Effector memory CD8-positive, alpha-beta T cell (primary cell): ENCODE measurements around the gene SLC10A3.

Experiments
- ATAC-seq: fragments of 150-1000 bp; cut with Tn5 transposase; replicated peaks from 2 replicates; pipeline ENCODE4 v1.10.0; 2021; ENCODE audit warnings: mild to moderate bottlenecking, moderate library complexity
- DNase-seq, 3 experiments: peaks; one replicate each; pipeline ENCODE4 v3.0.0; 2021
- H3K27ac Mint-ChIP-seq, 2 donors: one replicate each; pipeline ENCODE4 v1.8.0; 2022; ENCODE audit warnings: mild to moderate bottlenecking in 2 of 2, mixed read lengths in 2 of 2, moderate library complexity in 2 of 2
- H3K27me3 Mint-ChIP-seq, 2 donors: one replicate each; pipeline ENCODE4 v1.8.0; 2022; ENCODE audit warnings: mixed read lengths in 2 of 2
- H3K36me3 Mint-ChIP-seq: one replicate; pipeline ENCODE4 v1.8.0; 2022; ENCODE audit warnings: mild to moderate bottlenecking, moderate library complexity, mixed read lengths; ENCODE audit not compliant: insufficient read depth
- H3K4me1 Mint-ChIP-seq, 2 donors: one replicate each; pipeline ENCODE4 v1.8.0; 2022; ENCODE audit warnings: low read depth in 2 of 2, mixed read lengths in 2 of 2
- H3K4me3 Mint-ChIP-seq, 2 donors: one replicate each; pipeline ENCODE4 v1.8.0; 2022; ENCODE audit warnings: mild to moderate bottlenecking in 2 of 2, mixed read lengths in 2 of 2, moderate library complexity in 2 of 2
- H3K9me3 Mint-ChIP-seq, 2 donors: one replicate each; pipeline ENCODE4 v1.8.0; 2022; ENCODE audit warnings: mixed read lengths in 2 of 2

Gene SLC10A3

GRCh38 chrX:154460326-154460725 is 30.1 kb downstream of the SLC10A3 start:
- H3K36me3 Mint-ChIP-seq = peaks cover 42% of the 10 kb centered on the region
- no peaks in the 10 kb centered on the region for H3K9me3 Mint-ChIP-seq
- no peak for ATAC-seq
- H3K27me3 Mint-ChIP-seq = no peaks in the 10 kb centered on the region
- peaks cover 10 to 16% of the 10 kb centered on the region in 2 donors for H3K4me1 Mint-ChIP-seq
- H3K4me3 Mint-ChIP-seq = peak overlapping the region; percentile 80
- H3K27ac Mint-ChIP-seq = peak overlapping the region in 1 of 2 donors; percentile 84
- no peak for DNase-seq

GRCh38 chrX:154459832-154460231 is 30.6 kb downstream of the SLC10A3 start:
- Mint-ChIP-seq H3K9me3 (no peaks in the 10 kb centered on the region), H3K36me3 (peaks cover 37% of the 10 kb centered on the region), H3K4me1 (peaks cover 10 to 16% of the 10 kb centered on the region in 2 donors), H3K27ac (peak overlapping the region in 1 of 2 donors; percentile 84), H3K27me3 (no peaks in the 10 kb centered on the region), H3K4me3 (peak overlapping the region; percentile 80)
- DNase-seq (no peak), ATAC-seq (no peak)

GRCh38 chrX:154458954-154459778 is 31.3 kb downstream of the SLC10A3 start:
- DNase-seq (no peak), ATAC-seq (peak; percentile 37)
- Mint-ChIP-seq H3K4me3 (peak overlapping the region; percentile 80), H3K9me3 (no peaks in the 10 kb centered on the region), H3K27ac (peak overlapping the region in 1 of 2 donors; percentile 77), H3K27me3 (no peaks in the 10 kb centered on the region), H3K4me1 (peaks cover 10 to 16% of the 10 kb centered on the region in 2 donors), H3K36me3 (peaks cover 30% of the 10 kb centered on the region)

- peak; percentile 63 to 72 (median 68) for DNase-seq
- H3K4me1 Mint-ChIP-seq = peaks cover 10 to 16% of the 10 kb centered on the region in 2 donors
- peak; percentile 81 for ATAC-seq
- peak within 1 kb of the TSS; percentile 92 to 99 for H3K27ac Mint-ChIP-seq
- peak within 1 kb of the TSS; percentile 95 to 100 for H3K4me3 Mint-ChIP-seq
- no peaks in the 10 kb centered on the region for H3K27me3 Mint-ChIP-seq
- H3K9me3 Mint-ChIP-seq = no peaks in the 10 kb centered on the region
- H3K36me3 Mint-ChIP-seq = peaks cover 30% of the 10 kb centered on the region
Observed at GRCh38 chrX:154458116-154458953, 32.1 kb downstream of the SLC10A3 start, which contains the start of gene PLXNA3. Gene PLXNA3 (plus strand): TSS chrX:154458281. CDS start chrX:154460184, 1,903 bp downstream.

- ATAC-seq = peak; percentile 73
- peak overlapping the region; percentile 95 to 100 for H3K4me3 Mint-ChIP-seq
- H3K27ac Mint-ChIP-seq = peak overlapping the region; percentile 92 to 99
- H3K4me1 Mint-ChIP-seq = peaks cover 10 to 13% of the 10 kb centered on the region in 2 donors
- DNase-seq = peak in 2 of 3 experiments; percentile 45 to 54
- H3K9me3 Mint-ChIP-seq = no peaks in the 10 kb centered on the region
- H3K27me3 Mint-ChIP-seq = no peaks in the 10 kb centered on the region
- peaks cover 26% of the 10 kb centered on the region for H3K36me3 Mint-ChIP-seq
Observed at GRCh38 chrX:154457491-154458115, 32.8 kb downstream of the SLC10A3 start.

GRCh38 chrX:154452823-154453222 is 37.6 kb downstream of the SLC10A3 start:
- H3K27ac Mint-ChIP-seq = no peak overlapping the region
- ATAC-seq (no peak), DNase-seq (no peak)
- peaks cover 3 to 4% of the 10 kb centered on the region in 2 donors for H3K4me1 Mint-ChIP-seq
- no peaks in the 10 kb centered on the region for H3K27me3 Mint-ChIP-seq
- H3K9me3 Mint-ChIP-seq = no peaks in the 10 kb centered on the region
- H3K36me3 Mint-ChIP-seq = peaks cover 16% of the 10 kb centered on the region
- no peak overlapping the region for H3K4me3 Mint-ChIP-seq

- H3K27ac Mint-ChIP-seq = no peak overlapping the region
- peaks cover 8% of the 10 kb centered on the region for H3K36me3 Mint-ChIP-seq
- peaks cover 0 to 8% of the 10 kb centered on the region in 2 donors for H3K4me1 Mint-ChIP-seq
- no peak for DNase-seq
- no peaks in the 10 kb centered on the region for H3K9me3 Mint-ChIP-seq
- no peaks in the 10 kb centered on the region for H3K27me3 Mint-ChIP-seq
- no peak overlapping the region for H3K4me3 Mint-ChIP-seq
- ATAC-seq = no peak
Observed at GRCh38 chrX:154450312-154450711, 40.1 kb downstream of the SLC10A3 start.

GRCh38 chrX:154449618-154450017 is 40.8 kb downstream of the SLC10A3 start:
- H3K36me3 Mint-ChIP-seq = peaks cover 8% of the 10 kb centered on the region
- H3K27me3 Mint-ChIP-seq = no peaks in the 10 kb centered on the region
- H3K9me3 Mint-ChIP-seq = no peaks in the 10 kb centered on the region
- no peak for ATAC-seq
- H3K4me3 Mint-ChIP-seq = no peak overlapping the region
- peaks cover 0 to 8% of the 10 kb centered on the region in 2 donors for H3K4me1 Mint-ChIP-seq
- DNase-seq = no peak
- H3K27ac Mint-ChIP-seq = no peak overlapping the region

- DNase-seq = no peak
- no peaks in the 10 kb centered on the region for H3K27me3 Mint-ChIP-seq
- H3K36me3 Mint-ChIP-seq = peaks cover 8% of the 10 kb centered on the region
- peaks cover 0 to 9% of the 10 kb centered on the region in 2 donors for H3K4me1 Mint-ChIP-seq
- H3K27ac Mint-ChIP-seq = no peak overlapping the region
- no peak for ATAC-seq
- H3K4me3 Mint-ChIP-seq = no peak overlapping the region
- H3K9me3 Mint-ChIP-seq = no peaks in the 10 kb centered on the region
Observed at GRCh38 chrX:154448484-154448883, 41.9 kb downstream of the SLC10A3 start.

GRCh38 chrX:154446430-154446829 is 44.0 kb downstream of the SLC10A3 start:
- Mint-ChIP-seq H3K27ac (peak overlapping the region; percentile 49 to 89), H3K36me3 (peaks cover 18% of the 10 kb centered on the region)

GRCh38 chrX:154445776-154446175 is 44.7 kb downstream of the SLC10A3 start:
- ATAC-seq (no peak), DNase-seq (no peak)
- Mint-ChIP-seq H3K27ac (no peak overlapping the region), H3K36me3 (peaks cover 22% of the 10 kb centered on the region), H3K4me1 (peaks cover 0 to 15% of the 10 kb centered on the region in 2 donors), H3K4me3 (peak overlapping the region; percentile 47 to 55), H3K27me3 (no peaks in the 10 kb centered on the region), H3K9me3 (no peaks in the 10 kb centered on the region)

More at GRCh38 chrX:154446430-154446829, 44.0 kb downstream of the SLC10A3 start:
- ATAC-seq (no peak), DNase-seq (no peak)
- H3K4me3 Mint-ChIP-seq = no peak overlapping the region
- no peaks in the 10 kb centered on the region for H3K9me3 Mint-ChIP-seq
- H3K4me1 Mint-ChIP-seq = peaks cover 0 to 15% of the 10 kb centered on the region in 2 donors
- H3K27me3 Mint-ChIP-seq = no peaks in the 10 kb centered on the region

GRCh38 chrX:154444755-154445246 is 45.6 kb downstream of the SLC10A3 start:
- Mint-ChIP-seq H3K4me1 (peaks cover 0 to 17% of the 10 kb centered on the region in 2 donors), H3K36me3 (peaks cover 29% of the 10 kb centered on the region), H3K27ac (no peak overlapping the region), H3K4me3 (peak overlapping the region; percentile 29 to 45), H3K9me3 (no peaks in the 10 kb centered on the region), H3K27me3 (no peaks in the 10 kb centered on the region)
- ATAC-seq (no peak), DNase-seq (no peak)
